Stimulated activated CD4-positive, alpha-beta T cell treated with anti-CD3 and anti-CD28 coated beads, Interleukin-12 subunit alpha, Interleukin-12 subunit beta, amount 100 ng/mL, for 4 hours (primary cell): ENCODE data around the gene AFF1.

Experiments
- DNase-seq: peaks from one replicate; pipeline ENCODE4 v3.0.0-alpha.2; 2020

AFF1 gene

GRCh38 chr4:87166296-87166854, 231.6 kb downstream of the AFF1 start:
- no peak for DNase-seq

GRCh38 chr4:87171944-87172343, 237.1 kb downstream of the AFF1 start:
- no peak for DNase-seq

- no peak for DNase-seq
Observed at GRCh38 chr4:87174672-87175071, 239.9 kb downstream of the AFF1 start.

- DNase-seq, result no peak
Observed at GRCh38 chr4:87179751-87180150, 244.9 kb downstream of the AFF1 start.

- DNase-seq, result no peak
Observed at GRCh38 chr4:87180767-87181166, 246.0 kb downstream of the AFF1 start.

DNA sequence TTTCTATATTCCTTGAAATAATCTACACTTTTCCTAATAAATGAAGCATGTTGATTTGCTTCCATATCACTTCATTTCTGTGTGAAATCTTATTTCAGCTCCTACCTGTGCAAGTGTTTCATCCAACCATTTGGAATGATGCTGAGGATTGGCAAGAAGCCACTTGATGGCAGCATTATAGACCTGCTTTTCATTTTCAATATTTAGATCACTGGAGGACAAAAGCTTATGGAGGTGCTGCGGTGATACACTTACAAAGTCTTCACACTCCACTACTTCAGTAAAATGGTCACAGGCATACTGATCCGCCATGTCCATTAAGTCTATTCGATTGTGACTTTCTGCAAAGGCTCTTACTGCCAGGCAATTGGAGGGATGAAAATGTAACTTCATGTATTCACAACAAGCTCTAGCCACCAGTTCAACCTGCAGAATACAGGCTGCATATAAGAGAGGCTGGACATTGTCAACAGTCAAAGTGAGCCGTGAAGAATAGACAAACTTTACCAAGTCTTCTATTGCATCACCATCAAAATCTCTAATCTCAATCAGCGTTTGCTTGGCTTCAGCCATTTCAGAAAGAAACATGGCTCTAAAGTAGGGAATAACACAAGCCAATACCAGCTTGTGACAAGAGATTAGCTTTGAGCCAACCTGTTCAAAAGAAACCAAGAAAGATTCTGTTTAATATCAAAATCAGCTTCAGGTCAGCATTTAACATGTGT, 250.5 kb downstream of the AFF1 start:
- DNase-seq, result no peak

- DNase-seq, result no peak
Observed at GRCh38 chr4:87188048-87188447, 253.2 kb downstream of the AFF1 start.

GRCh38 chr4:87188932-87189331, 254.1 kb downstream of the AFF1 start:
- no peak for DNase-seq
